GM21360 (cell line): ENCODE measurements around the gene GUCY1A2.
"Not testable (repeated sequence)": the region's sequence is repeated elsewhere in the genome, so short reads cannot be mapped to it uniquely, and the experiment has no call there.

Experiments
- ATAC-seq: cut with Tn5 transposase; IDR thresholded peaks from one replicate; pipeline ENCODE4 v1.9.1; 2021; ENCODE audit warnings: mild to moderate bottlenecking, moderate library complexity; ENCODE audit not compliant: unreplicated experiment

GUCY1A2 gene, protein sequence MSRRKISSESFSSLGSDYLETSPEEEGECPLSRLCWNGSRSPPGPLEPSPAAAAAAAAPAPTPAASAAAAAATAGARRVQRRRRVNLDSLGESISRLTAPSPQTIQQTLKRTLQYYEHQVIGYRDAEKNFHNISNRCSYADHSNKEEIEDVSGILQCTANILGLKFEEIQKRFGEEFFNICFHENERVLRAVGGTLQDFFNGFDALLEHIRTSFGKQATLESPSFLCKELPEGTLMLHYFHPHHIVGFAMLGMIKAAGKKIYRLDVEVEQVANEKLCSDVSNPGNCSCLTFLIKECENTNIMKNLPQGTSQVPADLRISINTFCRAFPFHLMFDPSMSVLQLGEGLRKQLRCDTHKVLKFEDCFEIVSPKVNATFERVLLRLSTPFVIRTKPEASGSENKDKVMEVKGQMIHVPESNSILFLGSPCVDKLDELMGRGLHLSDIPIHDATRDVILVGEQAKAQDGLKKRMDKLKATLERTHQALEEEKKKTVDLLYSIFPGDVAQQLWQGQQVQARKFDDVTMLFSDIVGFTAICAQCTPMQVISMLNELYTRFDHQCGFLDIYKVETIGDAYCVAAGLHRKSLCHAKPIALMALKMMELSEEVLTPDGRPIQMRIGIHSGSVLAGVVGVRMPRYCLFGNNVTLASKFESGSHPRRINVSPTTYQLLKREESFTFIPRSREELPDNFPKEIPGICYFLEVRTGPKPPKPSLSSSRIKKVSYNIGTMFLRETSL

DNA sequence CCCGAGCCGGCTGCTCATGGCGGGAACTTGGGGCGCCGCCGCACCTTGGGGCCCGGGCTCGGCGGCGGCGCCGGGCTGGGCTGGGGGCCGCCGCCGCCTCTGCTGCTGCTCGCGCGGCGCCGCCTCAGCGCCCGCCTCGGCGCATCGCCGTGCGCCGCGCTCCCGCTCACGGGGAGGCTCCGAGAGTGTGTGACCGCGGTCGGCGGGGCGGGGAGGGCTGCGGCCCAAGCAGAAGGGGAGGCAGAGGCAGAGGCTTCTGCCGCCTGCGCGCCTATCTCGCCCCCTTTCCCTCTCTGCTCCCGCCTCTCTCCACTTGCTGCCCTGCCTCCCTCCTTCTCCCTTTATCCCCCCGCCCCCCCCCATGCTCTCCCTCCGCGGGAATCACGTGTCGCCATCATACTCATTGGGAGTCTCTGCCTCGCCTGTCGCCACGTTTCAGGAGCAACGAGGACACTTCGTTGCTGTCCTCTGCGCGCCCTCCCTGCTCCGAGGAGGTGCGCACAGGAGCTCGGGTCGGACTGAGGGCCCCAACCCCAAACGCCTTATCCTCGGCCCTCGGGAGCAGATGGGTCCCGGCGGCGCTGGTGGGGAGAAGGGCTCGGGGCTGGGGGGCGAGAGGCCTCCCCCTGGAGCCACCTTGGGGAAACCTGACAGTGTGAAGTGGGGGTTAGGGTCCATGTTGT, at the start of gene GUCY1A2:
TSS of gene GUCY1A2 (minus strand) at position 258 of the 683 bp plus-strand sequence. CDS start 421 bp downstream, outside the sequence.
- ATAC-seq = peak; percentile 45

DNA sequence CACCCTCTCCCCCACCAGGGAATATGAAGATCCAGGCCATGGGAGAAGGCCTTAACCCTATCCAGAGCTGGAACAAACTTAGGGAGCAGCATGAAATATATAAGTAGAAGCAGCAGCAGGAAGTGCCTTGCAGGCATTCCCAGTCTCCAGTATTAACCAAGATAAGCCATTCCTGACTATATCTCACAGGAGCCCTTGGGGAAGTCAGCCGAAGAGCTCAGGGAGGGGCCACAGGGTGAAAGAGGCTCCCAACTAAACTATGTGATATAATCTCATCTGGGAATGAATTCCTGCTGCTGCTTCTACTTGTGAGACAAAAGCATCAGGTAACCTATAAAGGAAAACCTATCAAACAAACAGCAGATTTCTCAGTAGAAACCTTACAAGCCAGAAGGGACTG, 36.1 kb upstream of the GUCY1A2 start:
- no peak for ATAC-seq

DNA sequence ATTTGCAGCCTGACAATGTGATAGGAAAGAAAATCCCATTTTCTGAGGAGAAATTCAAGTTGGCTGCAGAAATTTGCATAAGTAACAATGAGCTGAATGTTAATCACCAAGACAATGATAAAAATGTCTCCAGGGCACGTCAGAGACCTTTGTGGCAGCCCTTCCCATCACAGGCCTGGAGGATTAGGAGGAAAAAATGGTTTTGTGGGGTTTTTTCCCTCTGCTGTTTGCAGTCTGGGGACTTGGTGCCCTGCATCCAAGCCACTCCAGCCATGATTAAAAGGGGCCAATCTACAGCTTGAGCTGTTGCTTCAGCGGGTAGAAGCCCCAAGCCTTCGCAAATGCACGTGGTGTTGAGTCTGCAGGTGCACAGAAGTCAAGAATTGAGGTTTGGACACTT, 33.1 kb upstream of the GUCY1A2 start:
- ATAC-seq = not testable (repeated sequence)

DNA sequence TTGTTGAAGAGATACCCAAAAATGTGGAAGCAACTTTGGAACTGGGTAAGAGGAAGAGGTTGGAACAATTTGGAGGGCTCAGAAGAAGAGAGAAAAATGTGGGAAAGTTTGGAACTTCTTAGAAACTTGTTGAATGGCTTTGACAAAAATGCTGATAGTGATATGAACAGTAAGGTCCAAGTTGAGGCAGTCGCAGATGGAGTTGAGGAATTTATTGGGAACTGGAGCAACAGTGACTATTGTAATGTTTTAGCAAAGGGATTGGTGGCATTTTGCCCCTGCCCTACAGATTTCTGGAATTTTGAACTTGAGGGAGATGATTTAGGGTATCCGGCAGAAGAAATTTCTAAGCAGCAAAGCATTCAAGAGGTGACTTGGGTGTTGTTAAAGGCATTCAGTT, 32.6 kb upstream of the GUCY1A2 start:
- ATAC-seq = not testable (repeated sequence)

DNA sequence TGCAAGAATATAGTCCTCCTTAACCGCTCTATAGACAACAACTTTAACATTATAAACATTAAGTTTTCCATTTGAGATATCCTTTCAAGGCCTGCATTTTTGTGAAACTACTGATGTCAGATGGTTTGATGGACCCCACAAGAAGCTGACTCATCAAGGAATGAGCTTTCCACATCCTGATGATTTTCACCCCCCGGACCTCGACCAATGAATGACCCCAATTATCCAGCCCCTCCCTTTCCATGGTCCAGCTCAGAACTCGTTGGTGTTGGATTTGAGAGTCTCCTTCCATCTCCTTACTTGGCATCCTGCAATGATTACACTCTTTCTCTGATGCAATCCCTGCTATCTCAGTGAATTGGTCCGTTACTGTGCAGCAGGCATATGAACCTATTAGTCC, 31.8 kb upstream of the GUCY1A2 start:
- no peak for ATAC-seq

DNA sequence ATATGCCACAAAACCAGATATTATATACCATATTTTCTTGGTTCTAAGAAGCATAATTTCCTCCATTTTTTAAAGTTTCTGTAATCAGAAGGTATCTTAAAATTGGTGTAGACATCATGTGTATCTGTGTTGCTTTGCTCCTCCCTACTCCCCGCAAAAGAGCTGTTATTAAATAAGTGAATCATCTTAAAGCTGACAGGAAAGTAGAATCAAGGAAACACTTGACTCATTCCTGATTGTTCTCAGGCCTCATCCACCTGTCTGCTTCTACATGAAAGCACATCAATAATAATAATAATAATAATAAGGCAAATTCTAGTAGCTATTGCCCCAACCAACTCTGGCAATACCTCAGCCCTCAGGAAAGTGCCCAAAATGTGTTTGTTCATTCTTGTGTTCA, 26.2 kb upstream of the GUCY1A2 start:
- no peak for ATAC-seq

DNA sequence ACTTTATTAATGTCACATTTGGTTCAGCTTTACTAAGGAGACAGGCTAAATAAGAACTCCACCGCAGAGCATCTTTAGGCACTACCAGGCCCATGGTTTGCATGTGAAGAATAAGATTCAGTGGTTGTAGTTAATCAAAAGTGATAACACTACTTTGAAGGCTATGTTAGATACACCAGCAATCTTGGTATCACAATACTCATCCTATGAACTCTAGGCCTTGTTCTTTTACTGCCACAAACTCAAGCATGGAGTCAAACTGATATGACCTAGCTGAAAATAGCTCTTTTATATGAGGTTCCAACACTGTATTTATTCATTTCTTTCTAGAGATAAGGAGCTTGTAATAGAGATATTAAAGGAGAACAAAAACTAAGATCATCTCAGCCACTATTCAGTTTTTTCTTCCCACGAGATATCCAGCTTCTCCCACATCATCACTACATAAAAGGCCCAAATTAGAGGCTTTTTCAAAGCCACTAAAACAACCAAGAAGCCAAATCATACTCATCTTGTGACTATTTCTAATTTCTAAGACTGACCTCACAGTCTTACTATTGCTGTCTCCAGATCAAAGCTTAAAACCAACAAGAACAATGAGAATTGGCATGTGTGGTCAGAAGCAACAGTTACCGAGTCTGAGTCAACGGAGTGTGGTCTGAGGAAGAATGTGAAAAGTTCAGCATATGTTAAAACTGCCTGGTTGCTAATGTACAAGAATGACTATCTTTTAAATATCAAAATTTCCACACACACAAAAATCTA, 25.1 kb upstream of the GUCY1A2 start:
- peak; percentile 90 for ATAC-seq

DNA sequence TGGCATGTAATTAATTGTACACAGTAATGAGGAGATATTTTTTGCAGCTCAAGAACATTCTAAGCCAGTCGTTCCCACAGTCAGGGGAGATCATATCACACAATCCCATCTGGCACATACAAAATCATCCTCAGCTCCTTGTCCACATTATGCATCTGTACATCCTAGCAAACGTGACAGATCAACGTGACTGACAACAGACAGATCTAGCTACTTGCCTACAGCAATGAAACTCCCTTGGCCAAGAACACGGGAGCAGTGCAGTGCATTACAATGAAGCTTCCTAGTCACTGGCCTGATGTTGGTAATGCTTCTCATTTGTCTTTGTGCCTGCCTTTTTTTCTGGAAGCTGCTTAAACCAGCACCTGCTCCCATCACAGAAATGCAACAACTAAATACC, 24.5 kb upstream of the GUCY1A2 start:
- no peak for ATAC-seq

DNA sequence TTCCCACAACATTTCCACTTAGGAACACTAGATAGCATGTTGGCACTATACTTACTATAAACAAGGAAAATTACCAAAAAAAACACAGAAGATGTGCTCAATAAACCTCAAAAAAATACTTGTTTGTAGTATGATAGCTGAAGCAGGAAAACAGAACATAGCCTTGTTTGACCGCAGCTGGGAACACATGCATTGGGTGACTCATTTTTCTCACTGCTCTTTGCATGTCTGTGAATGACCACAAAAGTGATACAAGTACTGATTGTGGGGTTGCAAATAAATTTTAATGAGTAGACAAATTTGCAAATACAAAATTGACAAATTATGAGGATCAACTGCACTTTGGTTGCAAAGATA, 22.8 kb upstream of the GUCY1A2 start:
- ATAC-seq = peak; percentile 50

DNA sequence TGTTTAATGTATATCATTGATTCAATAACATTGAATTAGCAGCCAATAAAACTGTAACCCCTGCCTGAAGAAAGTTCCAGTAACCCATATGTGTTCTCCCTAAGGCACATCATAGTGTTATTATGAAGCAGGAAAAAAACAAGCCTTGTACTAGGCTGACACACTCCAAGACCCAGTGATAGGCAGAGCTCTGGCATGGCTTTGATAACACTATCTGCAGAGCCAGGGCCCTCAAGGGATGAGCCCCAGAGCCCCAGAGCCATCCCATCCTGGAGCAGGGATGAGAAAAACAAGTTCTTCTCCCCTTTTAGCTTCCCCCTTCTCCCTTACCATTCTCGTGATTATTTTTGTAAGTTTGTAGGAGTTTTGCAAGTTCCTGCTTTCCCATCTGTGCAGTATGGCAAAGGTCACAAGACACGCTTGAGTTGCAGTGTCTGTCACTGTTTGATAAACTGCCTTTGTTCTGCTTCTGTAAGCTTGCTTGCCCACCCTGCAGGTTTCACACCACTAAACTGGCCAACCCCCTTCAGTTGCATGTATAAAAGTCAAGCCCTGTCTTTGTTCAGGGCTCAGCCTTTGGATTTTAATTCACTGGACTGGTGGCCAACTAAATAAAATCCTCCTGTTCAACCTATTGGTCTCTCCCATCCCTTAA, 22.3 kb upstream of the GUCY1A2 start:
- ATAC-seq = peak; percentile 28

DNA sequence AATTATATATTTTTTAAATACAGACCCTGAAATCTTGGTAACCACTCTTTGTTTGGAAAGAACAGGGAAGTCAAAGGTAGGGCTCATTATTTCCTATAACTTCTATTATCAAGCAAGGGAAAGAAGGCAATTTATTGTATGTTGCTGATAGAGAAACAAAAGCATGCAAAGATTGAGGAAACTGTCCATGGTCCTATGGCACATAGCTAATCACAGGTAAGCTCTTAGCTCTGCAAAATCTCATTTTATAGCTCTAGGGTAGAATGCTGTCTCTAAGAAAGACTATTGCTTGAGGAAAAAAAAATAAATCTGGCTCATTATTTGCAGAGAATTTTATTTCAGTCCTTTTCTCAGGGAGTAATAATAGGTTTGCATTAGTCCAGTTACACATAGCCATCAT, 7.4 kb upstream of the GUCY1A2 start:
- no peak for ATAC-seq

DNA sequence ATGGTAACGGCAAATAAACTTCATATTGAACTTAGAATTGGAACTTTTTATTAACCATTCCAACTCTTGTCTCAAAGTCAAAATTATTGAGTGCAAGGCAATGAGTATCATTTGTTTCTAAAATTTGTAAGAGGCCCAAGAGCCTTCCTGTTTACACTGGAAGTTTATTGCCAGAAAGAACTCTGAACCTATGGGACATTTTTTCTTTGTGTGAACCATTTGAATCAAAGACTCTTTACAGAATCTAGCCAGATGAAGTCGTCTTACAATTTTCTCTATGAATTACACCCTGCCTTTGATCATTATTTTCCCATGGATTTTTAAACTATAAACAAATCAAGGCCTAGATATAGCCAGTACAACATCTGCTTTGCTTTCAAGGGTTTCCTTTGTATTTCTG, 2.3 kb upstream of the GUCY1A2 start:
- ATAC-seq = no peak

DNA sequence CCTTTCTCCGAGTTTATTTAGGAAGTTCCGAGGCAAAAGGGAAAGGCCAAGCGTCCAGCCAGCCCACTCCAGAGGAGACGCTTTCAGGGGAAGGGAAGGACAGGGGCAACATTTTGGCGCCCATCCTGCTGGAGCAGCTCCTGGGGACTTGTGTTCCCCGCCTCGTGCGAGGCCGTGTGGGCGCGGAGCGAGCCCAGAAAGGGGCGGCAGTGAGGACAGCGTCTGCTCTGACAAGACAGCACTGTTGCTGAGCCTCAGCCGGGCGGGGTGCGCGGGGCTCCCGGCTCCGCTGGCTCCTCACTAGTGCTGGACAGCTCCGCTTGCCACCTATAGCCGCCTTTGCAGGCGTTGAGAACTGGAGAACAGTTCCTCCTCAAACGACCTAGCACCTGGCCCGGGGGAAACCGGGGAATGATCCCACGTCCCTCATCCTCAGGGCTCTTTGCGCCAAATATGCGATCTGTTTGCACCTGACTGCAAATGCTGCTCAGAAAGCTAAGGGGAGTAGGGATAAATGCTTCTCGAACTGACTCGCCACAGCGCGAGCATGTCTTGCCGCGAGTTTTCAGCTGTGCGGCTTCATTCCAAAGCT, 722 bp upstream of the GUCY1A2 start:
- ATAC-seq = no peak

DNA sequence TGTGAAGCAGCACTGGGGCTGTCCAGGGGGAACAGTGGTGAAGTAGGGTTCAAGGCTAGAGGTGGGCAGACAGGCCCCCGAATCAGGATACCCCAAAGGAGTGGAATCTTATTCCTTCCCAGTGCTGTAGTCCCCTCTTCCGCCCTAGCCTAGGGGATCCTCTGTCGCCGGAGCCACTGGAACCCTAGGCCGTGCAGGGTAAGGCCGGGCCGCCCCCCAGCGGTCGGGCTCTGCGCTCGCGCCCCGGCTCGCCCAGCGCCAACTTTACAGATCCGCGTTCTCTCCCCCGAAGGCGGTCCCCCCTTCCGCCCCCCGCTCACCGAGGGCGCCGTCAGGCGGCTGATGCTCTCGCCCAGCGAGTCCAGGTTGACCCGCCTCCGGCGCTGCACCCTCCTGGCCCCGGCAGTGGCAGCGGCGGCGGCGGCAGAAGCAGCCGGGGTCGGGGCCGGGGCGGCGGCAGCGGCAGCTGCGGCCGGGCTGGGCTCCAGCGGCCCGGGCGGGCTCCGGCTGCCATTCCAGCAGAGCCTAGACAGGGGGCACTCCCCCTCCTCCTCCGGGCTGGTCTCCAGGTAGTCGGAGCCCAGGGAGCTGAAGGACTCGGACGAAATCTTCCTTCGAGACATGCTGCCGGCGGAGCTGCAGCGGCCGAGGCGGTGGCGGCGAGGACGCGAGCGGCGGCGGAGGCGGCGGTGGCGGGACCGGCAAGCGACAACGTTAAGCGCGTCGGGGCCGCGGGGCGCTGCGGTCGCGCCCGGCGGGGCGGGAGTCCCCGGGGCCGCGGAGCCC, 650 bp downstream of the GUCY1A2 start:
- peak; percentile 69 for ATAC-seq

DNA sequence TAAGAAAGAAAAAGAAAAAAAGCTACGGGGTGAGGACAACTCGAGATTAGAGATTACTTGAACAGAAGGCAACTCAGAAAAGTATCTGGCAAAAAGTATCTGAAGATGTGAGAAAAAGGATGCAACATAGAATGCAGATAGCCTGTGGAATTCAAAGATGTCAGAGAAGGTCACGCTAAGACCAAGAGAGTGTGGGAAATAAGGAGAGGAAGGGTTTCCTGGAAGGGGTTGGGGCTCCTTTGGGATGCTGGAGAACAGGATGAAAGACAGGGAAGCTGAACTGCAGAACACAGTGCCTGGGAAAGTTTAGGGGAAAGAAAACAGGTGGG, 1.2 kb downstream of the GUCY1A2 start:
- ATAC-seq = no peak

DNA sequence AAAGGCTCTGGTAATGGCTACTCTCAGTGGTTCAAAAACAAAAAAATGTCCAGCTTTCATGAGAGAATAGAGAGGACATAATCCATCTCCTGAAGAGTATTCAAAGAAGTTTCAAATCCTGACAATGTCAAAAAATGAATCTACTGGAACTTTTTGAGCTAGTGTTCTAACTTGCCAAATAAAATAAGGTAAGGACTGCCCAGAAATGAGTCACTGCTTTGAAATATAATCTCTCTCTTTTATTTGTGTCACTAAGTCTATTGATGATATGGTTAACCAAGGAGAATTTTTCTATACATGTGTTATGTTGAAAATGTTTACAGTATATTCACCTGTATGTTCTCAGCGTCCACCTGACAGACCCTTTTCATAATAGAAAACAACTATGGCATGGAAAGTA, 3.4 kb downstream of the GUCY1A2 start:
- ATAC-seq = no peak

DNA sequence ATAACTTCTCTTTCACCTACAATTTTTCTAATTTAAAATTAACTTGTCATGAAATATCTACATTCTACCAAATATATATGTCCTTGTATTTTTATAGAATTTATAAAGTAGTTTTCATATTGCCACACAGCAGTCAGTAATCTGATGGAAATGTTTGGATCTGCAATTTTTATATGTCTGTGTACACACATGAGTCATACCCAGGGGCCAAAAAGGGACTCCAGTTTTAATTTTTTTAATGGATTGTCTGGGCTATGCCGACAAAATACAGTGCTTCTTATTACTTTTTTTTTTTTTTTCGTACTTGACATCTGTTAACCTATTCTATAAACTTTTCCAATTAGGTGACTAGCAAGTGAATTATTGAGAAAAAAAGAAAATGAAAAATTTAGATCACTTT, 6.3 kb downstream of the GUCY1A2 start:
- no peak for ATAC-seq

DNA sequence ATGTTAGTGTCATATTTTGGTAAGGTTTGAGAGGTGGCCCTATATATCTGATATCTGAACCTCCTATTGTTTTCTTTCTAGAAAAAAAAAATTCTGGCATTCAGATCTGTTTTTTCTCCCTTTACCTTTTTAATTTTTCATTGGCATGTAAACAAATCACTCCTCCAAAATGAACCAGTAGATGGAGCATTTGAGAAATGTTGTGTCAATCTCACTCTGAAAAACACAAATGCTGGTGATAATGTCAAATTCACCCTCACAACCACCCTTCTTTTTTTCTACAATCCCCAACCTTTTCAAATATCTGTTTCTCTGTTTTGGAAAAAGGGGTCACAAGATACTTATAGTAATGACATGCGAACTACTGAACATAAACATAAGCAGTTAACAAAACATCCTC, 9.1 kb downstream of the GUCY1A2 start:
- no peak for ATAC-seq

DNA sequence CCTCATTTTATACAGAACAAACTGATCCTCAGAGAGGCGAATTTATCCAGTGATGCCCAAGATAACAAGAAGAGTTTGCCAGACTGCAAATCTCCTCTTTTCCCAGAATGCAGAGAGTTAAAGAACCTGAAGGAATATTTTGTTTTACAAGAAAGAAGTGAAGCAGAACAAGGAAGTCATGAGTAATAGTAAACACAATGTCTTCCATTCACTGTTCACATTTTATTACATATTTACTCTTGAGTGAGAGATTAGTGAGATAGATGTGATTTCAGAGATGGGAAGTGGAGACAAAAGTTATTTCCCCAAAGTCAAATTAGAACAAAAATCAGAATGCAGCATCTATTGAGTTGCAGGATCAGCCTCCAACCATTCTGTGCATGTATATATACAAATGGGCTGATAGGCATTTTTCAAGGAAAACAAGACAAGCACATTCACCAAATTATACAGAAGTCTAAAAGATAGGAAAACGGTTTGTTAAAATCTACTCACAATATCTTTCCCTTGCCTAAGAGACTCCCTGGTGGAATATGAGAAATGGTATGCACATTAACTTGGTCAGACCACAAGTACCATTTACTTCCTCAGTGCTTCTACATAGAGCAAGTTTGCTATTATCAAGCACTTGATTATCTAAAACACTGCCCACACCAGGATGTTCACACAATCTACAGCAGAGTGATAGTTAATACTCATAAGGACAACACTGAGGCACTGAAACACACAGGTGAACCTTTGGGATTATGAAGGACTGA, 12.0 kb downstream of the GUCY1A2 start:
- ATAC-seq = no peak
